Measurements from ENCODE around the gene DOCK3.

Gene DOCK3

GRCh38 chr3:50644561-50644960 lies 30.2 kb upstream of the DOCK3 start:
- no peak for ATAC-seq
- TF ChIP-seq ESRRG (CRISPR knock-in tag; IDR thresholded peaks at IDR 0.05) (no peak), PATZ1 (CRISPR knock-in tag; IDR thresholded peaks at IDR 0.05; ENCODE audit: borderline replicate concordance) (no peak), ISL1 (CRISPR knock-in tag; IDR thresholded peaks at IDR 0.05) (no peak), OSR1 (CRISPR knock-in tag; IDR thresholded peaks at IDR 0.05) (no peak), TOX (CRISPR knock-in tag; IDR thresholded peaks at IDR 0.05; ENCODE audit: borderline replicate concordance) (no peak), PPARA (CRISPR knock-in tag; IDR thresholded peaks at IDR 0.05; ENCODE audit: borderline replicate concordance) (no peak)

GRCh38 chr3:50645378-50645777 lies 29.3 kb upstream of the DOCK3 start:
- TF ChIP-seq ARNTL (CRISPR knock-in tag; IDR thresholded peaks at IDR 0.05; ENCODE audit: borderline replicate concordance, low read depth), result no peak
- no peak for ATAC-seq

GRCh38 chr3:50648313-50648712 lies 26.4 kb upstream of the DOCK3 start:
- no peak for TF ChIP-seq TSHZ2 (CRISPR knock-in tag; IDR thresholded peaks at IDR 0.05)
- TF ChIP-seq ZNF70 (CRISPR knock-in tag; IDR thresholded peaks at IDR 0.05), result peak; percentile 29; the same call in 1 of the 2 replicates
- no peak; the same call in 2 of the 3 replicates for ATAC-seq

- no peak; the same call in 2 of the 3 replicates for ATAC-seq
These were observed 25.8 kb upstream of the DOCK3 start for GRCh38 chr3:50648944-50649343.

GRCh38 chr3:50649451-50649931 lies 25.2 kb upstream of the DOCK3 start:
- no peak for ATAC-seq
- TF ChIP-seq ESRRG (CRISPR knock-in tag; IDR thresholded peaks at IDR 0.05) (no peak), ZNF70 (CRISPR knock-in tag; IDR thresholded peaks at IDR 0.05) (no peak), ISL1 (CRISPR knock-in tag; IDR thresholded peaks at IDR 0.05) (no peak), SNAI2 (CRISPR knock-in tag; IDR thresholded peaks at IDR 0.05) (no peak), CREB5 (CRISPR knock-in tag; IDR thresholded peaks at IDR 0.05; ENCODE audit: low read depth) (no peak), ARNTL (CRISPR knock-in tag; IDR thresholded peaks at IDR 0.05; ENCODE audit: borderline replicate concordance, low read depth) (no peak), CSDC2 (CRISPR knock-in tag; IDR thresholded peaks at IDR 0.05) (no peak), ZFP3 (CRISPR knock-in tag; IDR thresholded peaks at IDR 0.05) (no peak), BACH2 (CRISPR knock-in tag; IDR thresholded peaks at IDR 0.05; ENCODE audit: borderline replicate concordance) (no peak), OSR1 (CRISPR knock-in tag; IDR thresholded peaks at IDR 0.05) (no peak), PPARA (CRISPR knock-in tag; IDR thresholded peaks at IDR 0.05; ENCODE audit: borderline replicate concordance) (no peak), POU6F1 (CRISPR knock-in tag; IDR thresholded peaks at IDR 0.05; ENCODE audit: borderline replicate concordance, low read depth) (no peak), PATZ1 (CRISPR knock-in tag; IDR thresholded peaks at IDR 0.05; ENCODE audit: borderline replicate concordance) (no peak), TSHZ2 (CRISPR knock-in tag; IDR thresholded peaks at IDR 0.05) (no peak), ZNF565 (CRISPR knock-in tag; conservative IDR thresholded peaks at IDR 0.05; ENCODE audit: low read depth) (no peak)

More at GRCh38 chr3:50648944-50649343, 25.8 kb upstream of the DOCK3 start:
- no peak for TF ChIP-seq ZNF8 (CRISPR knock-in tag; IDR thresholded peaks at IDR 0.05)
- no peak for TF ChIP-seq RARB (CRISPR knock-in tag; IDR thresholded peaks at IDR 0.05)
- no peak for TF ChIP-seq CREB5 (CRISPR knock-in tag; IDR thresholded peaks at IDR 0.05; ENCODE audit: low read depth)
- TF ChIP-seq ESRRG (CRISPR knock-in tag; IDR thresholded peaks at IDR 0.05), result no peak
